Heart right ventricle (tissue), 16 donors: ENCODE data around the gene PSMC3. TPM values are rescaled to one million over a fixed set of nuclear protein-coding genes. Genes with fewer than 3 reads are reported as not detected.

ENCODE experiments used
- ATAC-seq, 8 donors: fragments of 200-7000 bp; cut with Tn5 transposase; one replicate each; pipeline ENCODE4 v1.9.1; 2020; ENCODE audit warnings: mild to moderate bottlenecking in 8 of 8, moderate library complexity in 8 of 8, moderate number of reproducible peaks in 1 of 8
- DNase-seq, 2 donors: peaks; one replicate each; pipeline ENCODE4 v3.0.0-alpha.2; 2020
- H3K27ac ChIP-seq, 10 donors: fragments of 200-600 bp; sonication (generic) in 2 of 10; one replicate each; pipeline versions ENCODE4 v1.5.0 to v1.8.0; 2020 to 2022; ENCODE audit warnings: mild to moderate bottlenecking in 3 of 10
- H3K27me3 ChIP-seq, 7 donors: fragments of 200-600 bp; one replicate each; pipeline ENCODE4 v1.8.0; 2021 to 2022; ENCODE audit warnings: mild to moderate bottlenecking in 2 of 7
- H3K36me3 ChIP-seq, 9 donors: fragments of 200-600 bp; sonication (generic) in 1 of 9; one replicate each; pipeline versions ENCODE4 v1.5.0 to v1.8.0; 2020 to 2022; ENCODE audit warnings: mild to moderate bottlenecking in 2 of 9
- H3K4me1 ChIP-seq, 9 donors: fragments of 200-600 bp; sonication (generic) in 1 of 9; one replicate each; pipeline versions ENCODE4 v1.5.0 to v1.8.0; 2020 to 2022; ENCODE audit warnings: mild to moderate bottlenecking in 4 of 9
- H3K4me3 ChIP-seq, 10 donors: fragments of 200-600 bp; sonication (generic) in 2 of 10; one replicate each; pipeline versions ENCODE4 v1.5.0 to v1.8.0; 2020 to 2022; ENCODE audit warnings: mild to moderate bottlenecking in 7 of 10, moderate library complexity in 2 of 10
- H3K9me3 ChIP-seq, 11 donors: fragments of 200-600 bp in 10 of 11; sonication (generic) in 2 of 11; one replicate each; pipeline versions ENCODE4 v1.5.0 to v1.8.0; 2013 to 2022; ENCODE audit warnings: mild to moderate bottlenecking in 2 of 11, control low read depth in 1 of 11, moderate library complexity in 1 of 11
- CTCF ChIP-seq, 9 donors: fragments of 200-600 bp; sonication (generic) in 2 of 9; IDR thresholded peaks; one replicate each; pipeline versions ENCODE4 v1.5.0 to v1.8.0; 2021 to 2022; ENCODE audit warnings: antibody characterized with exemption in 9 of 9, mild to moderate bottlenecking in 5 of 9, moderate library complexity in 1 of 9
- WGBS, 2 donors: extraction: QIAGEN DNeasy Blood & Tissue Kit; methylation state at CpG; one replicate each; pipeline ENCODE4 v1.1.7; 2013; ENCODE audit warnings: inconsistent platforms in 1 of 2; 5-methylcytosine and 5-hydroxymethylcytosine counted together
- intact Hi-C, 10 donors: fragments of 100-400 bp; cut with DNase I; formaldehyde crosslinking; loops; one replicate each; pipeline versions ENCODE4 v1.11.1 to v1.14.2; 2022
- polyA plus RNA-seq, 2 donors: library from polyadenylated mRNA; stranded (reverse); fragments of 200-250 nt; gene quantifications; one replicate each; pipeline ENCODE4 v1.2.3, GENCODE V29; 2013
- total RNA-seq, 10 donors: library from RNA; stranded (reverse); fragmentation: NEBNext Ultra II Directional in 3 of 10; extraction: Animal tissue kit (Norgen Biotek cat#: 25700) in 3 of 10; gene quantifications; one replicate each; pipeline versions ENCODE4 v1.2.1 to v1.2.4, GENCODE V29; 2021 to 2023
- donor health status: Arrhythmogenic right ventricular cardiomyopathy.
- donor health status: ischemic (EF 13 %, LVEDD 7.1; RV severe dilation, severe dysfunction).
- donor health status: healthy with polysubstance abuse.
- donor health status: DM: no; HTN: yes; CAD: no.
- donor health status: DM: no; HTN: no; CAD: no.
- donor health status: ischemic (EF 25% LVEDD 6.9; RV normal size, moderate dysfunction).
- donor health status: ischemic (EF 25% LVEDD 5.7; RV mildly dilated, moderate dysfunction).
- donor health status: healthy.
- donor health status: DM: yes; HTN: yes; CAD: no.
- donor health status: Ischemic cardiomyopathy.
- donor health status: ischemic (EF 35%, LVEDD 5.7; RV mildly dilated, moderate dysfunction).
- donor health status: nonischemic (EF 11% LVEDD 7.7; RV severe dilation, severe dysfunction).
- donor health status: DM: yes; HTN: yes; CAD: no.
- donor health status: PGD.
- donor health status: ischemic (EF 29% LVEDD 5.4; RV normal size, mild dysfunction).
- donor health status: nonischemic (EF 23%, LVEDD 6.1; RV moderate dilation, normal function).

PSMC3 gene
- total and polyA plus RNA-seq, 12 donors, result 129 to 272 (median 148) TPM

- Histone ChIP-seq H3K4me1 (peaks cover 0 to 74% (median 17%) of the 10 kb centered on the region in 9 donors), H3K27ac (peak overlapping the region in 9 of 10 donors; percentile 55 to 100 (median 94)), H3K9me3 (no peaks in the 10 kb centered on the region), H3K27me3 (no peaks in the 10 kb centered on the region), H3K36me3 (no peaks in the 10 kb centered on the region), H3K4me3 (peak overlapping the region in 2 of 10 donors; percentile 30 to 52)
- TF ChIP-seq CTCF (IDR thresholded peaks at IDR 0.05), result no peak
- DNase-seq (peak in 1 of 2 donors; percentile 40), ATAC-seq (peak; percentile 25 to 63 (median 43))
- WGBS, 2 donors, result 75% methylated on average over 20 of the region's 20 CpGs
- intact Hi-C loops, result no loop called here
Measured at GRCh38 chr11:47393163-47394049, 32.8 kb downstream of the PSMC3 start.

GRCh38 chr11:47392546-47393162 is 33.6 kb downstream of the PSMC3 start:
- Histone ChIP-seq H3K4me1 (peaks cover 0 to 81% (median 17%) of the 10 kb centered on the region in 9 donors), H3K4me3 (no peak overlapping the region), H3K9me3 (no peaks in the 10 kb centered on the region), H3K27me3 (no peaks in the 10 kb centered on the region), H3K36me3 (no peaks in the 10 kb centered on the region), H3K27ac (peak overlapping the region in 8 of 10 donors; percentile 34 to 100 (median 83))
- DNase-seq (no peak), ATAC-seq (peak in 4 of 8 donors; percentile 2 to 5 (median 3))
- WGBS, 2 donors, result 87 to 90% methylated on average over 14 of the region's 14 CpGs
- intact Hi-C loops, result no loop called here
- TF ChIP-seq CTCF (IDR thresholded peaks at IDR 0.05), result no peak

- intact Hi-C loops, result no loop called here
- no peaks in the 10 kb centered on the region for H3K36me3 ChIP-seq
- no peak overlapping the region for H3K4me3 ChIP-seq
- no peaks in the 10 kb centered on the region for H3K27me3 ChIP-seq
- peaks cover 0 to 81% (median 17%) of the 10 kb centered on the region in 9 donors for H3K4me1 ChIP-seq
- DNase-seq (no peak), ATAC-seq (no peak)
- H3K27ac ChIP-seq, result peak overlapping the region in 6 of 10 donors; percentile 25 to 100 (median 60)
- no peak for TF ChIP-seq CTCF (IDR thresholded peaks at IDR 0.05)
- no peaks in the 10 kb centered on the region for H3K9me3 ChIP-seq
- 90 to 92% methylated on average over 16 of the region's 16 CpGs for WGBS, 2 donors
Measured at GRCh38 chr11:47391711-47392432, 34.4 kb downstream of the PSMC3 start.

DNA sequence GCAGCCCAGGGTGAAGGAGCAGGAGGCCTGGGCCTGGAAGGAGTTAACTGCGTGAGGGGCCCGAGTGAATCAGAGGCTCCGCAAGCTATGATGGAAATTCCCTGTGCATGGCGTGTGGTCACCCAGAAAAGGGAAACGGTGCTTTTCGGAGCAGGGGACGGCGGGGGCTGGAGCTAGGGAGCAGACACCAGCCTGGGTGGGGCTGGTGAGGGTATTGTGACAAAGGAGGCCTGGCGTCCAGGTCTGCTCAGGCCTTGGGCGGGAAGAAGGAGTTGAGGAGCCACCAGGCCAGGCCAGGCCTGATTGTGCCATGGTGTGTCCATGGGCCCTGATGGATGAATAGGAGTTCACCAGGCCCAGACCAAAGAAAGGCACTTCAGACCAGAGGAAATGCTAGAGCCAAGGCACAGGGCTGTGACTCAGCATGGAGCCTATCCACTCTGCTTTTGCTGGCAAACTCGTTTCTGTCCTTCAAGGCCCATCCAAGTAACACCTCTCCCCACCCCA is 35.1 kb downstream of the PSMC3 start:
- ATAC-seq, result peak in 3 of 8 donors; percentile 7 to 27 (median 25)
- 88 to 93% methylated on average over 11 of the region's 11 CpGs for WGBS, 2 donors

More for the DNA sequence above, 35.1 kb downstream of the PSMC3 start:
- no peak for TF ChIP-seq CTCF (IDR thresholded peaks at IDR 0.05)
- intact Hi-C loops, result no loop called here
- Histone ChIP-seq H3K36me3 (no peaks in the 10 kb centered on the region), H3K4me3 (no peak overlapping the region), H3K9me3 (no peaks in the 10 kb centered on the region), H3K27ac (peak overlapping the region in 7 of 10 donors; percentile 33 to 100 (median 53)), H3K27me3 (no peaks in the 10 kb centered on the region), H3K4me1 (peaks cover 0 to 81% (median 17%) of the 10 kb centered on the region in 9 donors)
- DNase-seq, result peak in 1 of 2 donors; percentile 48
